Measurements from ENCODE around the gene GPRC5B. TPM values are rescaled to one million over a fixed set of nuclear protein-coding genes. Genes with fewer than 3 reads are reported as not detected.

GPRC5B gene
- total RNA-seq, 1 donor: 2.5 TPM

- Histone ChIP-seq H3K36me3 (ENCODE audit: insufficient read depth, low read length) (no peaks in the 10 kb centered on the region), H3K9me3 (ENCODE audit: low read depth, low read length) (no peaks in the 10 kb centered on the region), H3K4me3 (ENCODE audit: insufficient read depth, low read length) (no peak overlapping the region), H4K20me1 (ENCODE audit: insufficient read depth, low read length) (no peaks in the 10 kb centered on the region), H3K27ac (ENCODE audit: low read depth, low read length) (no peak overlapping the region), H3K4me2 (ENCODE audit: insufficient read depth, low read length) (no peak overlapping the region), H2AFZ (ENCODE audit: low read length) (no peak overlapping the region), H3K79me2 (ENCODE audit: insufficient read depth, low read length) (no peaks in the 10 kb centered on the region), H3K4me1 (ENCODE audit: insufficient read depth, low read length) (peaks cover 13% of the 10 kb centered on the region), H3K27me3 (ENCODE audit: insufficient read depth, low read length) (no peaks in the 10 kb centered on the region)
- TF ChIP-seq CTCF (IDR thresholded peaks at IDR 0.05; ENCODE audit: extremely low read depth, low read depth, low read length): no peak
- no peak for DNase-seq (ENCODE audit: insufficient read length, low spot score, missing footprints)
These were observed 44.0 kb downstream of the GPRC5B start for GRCh38 chr16:19840524-19841110.

GRCh38 chr16:19837984-19838707, 46.5 kb downstream of the GPRC5B start:
- no peak overlapping the region for H3K4me3 ChIP-seq (ENCODE audit: insufficient read depth, low read length)
- no peak overlapping the region for H3K4me2 ChIP-seq (ENCODE audit: insufficient read depth, low read length)
- H2AFZ ChIP-seq (ENCODE audit: low read length): no peak overlapping the region
- TF ChIP-seq CTCF (IDR thresholded peaks at IDR 0.05; ENCODE audit: extremely low read depth, low read depth, low read length): no peak
- no peaks in the 10 kb centered on the region for H4K20me1 ChIP-seq (ENCODE audit: insufficient read depth, low read length)
- no peaks in the 10 kb centered on the region for H3K36me3 ChIP-seq (ENCODE audit: insufficient read depth, low read length)
- H3K9me3 ChIP-seq (ENCODE audit: low read depth, low read length): no peaks in the 10 kb centered on the region
- no peaks in the 10 kb centered on the region for H3K27me3 ChIP-seq (ENCODE audit: insufficient read depth, low read length)
- H3K4me1 ChIP-seq (ENCODE audit: insufficient read depth, low read length): peaks cover 4% of the 10 kb centered on the region
- H3K27ac ChIP-seq (ENCODE audit: low read depth, low read length): no peak overlapping the region
- DNase-seq (ENCODE audit: insufficient read length, low spot score, missing footprints): no peak
- no peaks in the 10 kb centered on the region for H3K79me2 ChIP-seq (ENCODE audit: insufficient read depth, low read length)

GRCh38 chr16:19837331-19837980, 47.2 kb downstream of the GPRC5B start:
- Histone ChIP-seq H3K79me2 (ENCODE audit: insufficient read depth, low read length) (no peaks in the 10 kb centered on the region), H3K36me3 (ENCODE audit: insufficient read depth, low read length) (no peaks in the 10 kb centered on the region), H3K4me2 (ENCODE audit: insufficient read depth, low read length) (no peak overlapping the region), H3K9me3 (ENCODE audit: low read depth, low read length) (no peaks in the 10 kb centered on the region), H3K27ac (ENCODE audit: low read depth, low read length) (no peak overlapping the region), H3K27me3 (ENCODE audit: insufficient read depth, low read length) (no peaks in the 10 kb centered on the region), H2AFZ (ENCODE audit: low read length) (no peak overlapping the region), H4K20me1 (ENCODE audit: insufficient read depth, low read length) (no peaks in the 10 kb centered on the region), H3K4me1 (ENCODE audit: insufficient read depth, low read length) (peaks cover 4% of the 10 kb centered on the region), H3K4me3 (ENCODE audit: insufficient read depth, low read length) (no peak overlapping the region)
- DNase-seq (ENCODE audit: insufficient read length, low spot score, missing footprints): no peak
- TF ChIP-seq CTCF (IDR thresholded peaks at IDR 0.05; ENCODE audit: extremely low read depth, low read depth, low read length): no peak

GRCh38 chr16:19835968-19836421, 48.7 kb downstream of the GPRC5B start:
- Histone ChIP-seq H3K27me3 (ENCODE audit: insufficient read depth, low read length) (no peaks in the 10 kb centered on the region), H2AFZ (ENCODE audit: low read length) (no peak overlapping the region), H4K20me1 (ENCODE audit: insufficient read depth, low read length) (no peaks in the 10 kb centered on the region), H3K27ac (ENCODE audit: low read depth, low read length) (no peak overlapping the region), H3K9me3 (ENCODE audit: low read depth, low read length) (no peaks in the 10 kb centered on the region), H3K79me2 (ENCODE audit: insufficient read depth, low read length) (no peaks in the 10 kb centered on the region), H3K4me2 (ENCODE audit: insufficient read depth, low read length) (no peak overlapping the region), H3K36me3 (ENCODE audit: insufficient read depth, low read length) (no peaks in the 10 kb centered on the region), H3K4me1 (ENCODE audit: insufficient read depth, low read length) (peaks cover 10% of the 10 kb centered on the region), H3K4me3 (ENCODE audit: insufficient read depth, low read length) (no peak overlapping the region)
- DNase-seq (ENCODE audit: insufficient read length, low spot score, missing footprints): no peak
- TF ChIP-seq CTCF (IDR thresholded peaks at IDR 0.05; ENCODE audit: extremely low read depth, low read depth, low read length): no peak

All from osteoblast (primary cell).